Ectodermal cell (in vitro differentiated cells): ENCODE results near the gene PLPP7.
"Not testable (repeated sequence)": the region's sequence is repeated elsewhere in the genome, so short reads cannot be mapped to it uniquely, and the experiment has no call there.

Source experiments
- H3K27ac ChIP-seq: 2 replicates; pipeline ENCODE4 v1.7.0; 2013; ENCODE audit warnings: mild to moderate bottlenecking, low read depth, low read length; ENCODE audit not compliant: insufficient read depth, poor library complexity, severe bottlenecking
- H3K27me3 ChIP-seq: 2 replicates; pipeline ENCODE4 v1.7.0; 2013; ENCODE audit warnings: mild to moderate bottlenecking, low read length; ENCODE audit not compliant: insufficient read depth, control insufficient read depth, poor library complexity, severe bottlenecking
- H3K36me3 ChIP-seq: one replicate; pipeline ENCODE4 v1.7.0; 2013; ENCODE audit warnings: low read length; ENCODE audit not compliant: control insufficient read depth, insufficient read depth
- H3K4me1 ChIP-seq: one replicate; pipeline ENCODE4 v1.7.0; 2013; ENCODE audit warnings: low read length; ENCODE audit not compliant: control insufficient read depth, insufficient read depth
- H3K4me3 ChIP-seq: 2 replicates; pipeline ENCODE4 v1.7.0; 2013; ENCODE audit warnings: low read depth, low read length, control low read depth; ENCODE audit not compliant: insufficient read depth
- H3K9me3 ChIP-seq: 2 replicates; pipeline ENCODE4 v1.7.0; 2013; ENCODE audit warnings: mild to moderate bottlenecking, low read length, moderate library complexity; ENCODE audit not compliant: control insufficient read depth
- WGBS, 2 experiments: methylation state at CpG; one replicate each; pipeline ENCODE4 v1.1.7; 2013; ENCODE audit warnings: missing lambda C conversion rate in 2 of 2; 5-methylcytosine and 5-hydroxymethylcytosine counted together

Gene PLPP7

GRCh38 chr9:131349522-131349880 is 60.0 kb downstream of the PLPP7 start:
- Histone ChIP-seq H3K27me3 (no peaks in the 10 kb centered on the region), H3K9me3 (no peaks in the 10 kb centered on the region), H3K36me3 (no peaks in the 10 kb centered on the region), H3K4me3 (no peak overlapping the region), H3K27ac (no peak overlapping the region), H3K4me1 (no peaks in the 10 kb centered on the region)
- WGBS, 2 experiments, result 72 to 75% methylated on average over 5 of the region's 5 CpGs

GRCh38 chr9:131349881-131350563 is 60.5 kb downstream of the PLPP7 start:
- Histone ChIP-seq H3K9me3 (no peaks in the 10 kb centered on the region), H3K4me1 (no peaks in the 10 kb centered on the region), H3K36me3 (no peaks in the 10 kb centered on the region), H3K27me3 (no peaks in the 10 kb centered on the region), H3K4me3 (no peak overlapping the region), H3K27ac (no peak overlapping the region)
- WGBS, 2 experiments, result 17 to 24% methylated on average over 27 of the region's 27 CpGs

GRCh38 chr9:131356479-131356878 is 67.0 kb downstream of the PLPP7 start:
- H3K4me3 ChIP-seq, H3K27ac ChIP-seq, H3K9me3 ChIP-seq, H3K36me3 ChIP-seq, H3K4me1 ChIP-seq, H3K27me3 ChIP-seq: not testable (repeated sequence)
- 69 to 71% methylated on average over 5 of the region's 6 CpGs for WGBS, 2 experiments

GRCh38 chr9:131358556-131358955 is 69.0 kb downstream of the PLPP7 start:
- Histone ChIP-seq H3K27me3 (no peaks in the 10 kb centered on the region), H3K4me1 (peaks cover 6% of the 10 kb centered on the region), H3K4me3 (no peak overlapping the region), H3K36me3 (no peaks in the 10 kb centered on the region), H3K9me3 (no peaks in the 10 kb centered on the region), H3K27ac (no peak overlapping the region)
- 85 to 86% methylated on average over 9 of the region's 10 CpGs for WGBS, 2 experiments
